Measurements from ENCODE around the gene PLXNC1. TPM values are rescaled to one million over a fixed set of nuclear protein-coding genes. Genes with fewer than 3 reads are reported as not detected.

PLXNC1 gene
- polyA plus RNA-seq, 1 experiment: 4.8 TPM

GRCh38 chr12:94179723-94180122 is 31.3 kb downstream of the PLXNC1 start:
- Histone ChIP-seq H3K27me3 (ENCODE audit: control insufficient read depth, insufficient read depth, low read length) (peaks cover 8% of the 10 kb centered on the region), H3K9me3 (ENCODE audit: control insufficient read depth, insufficient read depth, low read length) (peaks cover 4% of the 10 kb centered on the region; the same call in 1 of the 2 replicates), H3K4me3 (ENCODE audit: low read depth, low read length) (no peak overlapping the region), H3K27ac (ENCODE audit: low read depth, low read length) (no peak overlapping the region)
- no peak for DNase-seq (ENCODE audit: low read depth, low spot score)
- ChIA-PET POLR2A (no interaction called here), CTCF (no interaction called here)
- no peak for TF ChIP-seq CTCF (IDR thresholded peaks at IDR 0.05; ENCODE audit: low read depth, low read length)

GRCh38 chr12:94180558-94181296 is 32.4 kb downstream of the PLXNC1 start:
- ChIA-PET CTCF (no interaction called here), POLR2A (no interaction called here)
- TF ChIP-seq CTCF (IDR thresholded peaks at IDR 0.05; ENCODE audit: low read depth, low read length): no peak
- H3K27me3 ChIP-seq (ENCODE audit: control insufficient read depth, insufficient read depth, low read length): peaks cover 14% of the 10 kb centered on the region
- H3K9me3 ChIP-seq (ENCODE audit: control insufficient read depth, insufficient read depth, low read length): peaks cover 4% of the 10 kb centered on the region; the same call in 1 of the 2 replicates
- H3K27ac ChIP-seq (ENCODE audit: low read depth, low read length): no peak overlapping the region
- DNase-seq (ENCODE audit: low read depth, low spot score): no peak
- H3K4me3 ChIP-seq (ENCODE audit: low read depth, low read length): no peak overlapping the region

GRCh38 chr12:94182986-94183707 is 34.8 kb downstream of the PLXNC1 start:
- CTCF ChIA-PET: no interaction called here
- no peak for DNase-seq (ENCODE audit: low read depth, low spot score)
- no peak overlapping the region for H3K4me3 ChIP-seq (ENCODE audit: low read depth, low read length)
- H3K9me3 ChIP-seq (ENCODE audit: control insufficient read depth, insufficient read depth, low read length): peaks cover 6% of the 10 kb centered on the region
- peaks cover 21% of the 10 kb centered on the region for H3K27me3 ChIP-seq (ENCODE audit: control insufficient read depth, insufficient read depth, low read length)
- no peak for TF ChIP-seq CTCF (IDR thresholded peaks at IDR 0.05; ENCODE audit: low read depth, low read length)
- no peak overlapping the region for H3K27ac ChIP-seq (ENCODE audit: low read depth, low read length)
- POLR2A ChIA-PET: no interaction called here

- no peak for TF ChIP-seq CTCF (IDR thresholded peaks at IDR 0.05; ENCODE audit: low read depth, low read length)
- DNase-seq (ENCODE audit: low read depth, low spot score): no peak
- ChIA-PET POLR2A (no interaction called here), CTCF (interaction anchor here (0.6 kb wide), 1 partner anchor 207 kb away, joined by 3 read pairs; no protein-coding TSS in a partner anchor)
- Histone ChIP-seq H3K9me3 (ENCODE audit: control insufficient read depth, insufficient read depth, low read length) (peaks cover 3% of the 10 kb centered on the region; the same call in 1 of the 2 replicates), H3K27ac (ENCODE audit: low read depth, low read length) (no peak overlapping the region), H3K27me3 (ENCODE audit: control insufficient read depth, insufficient read depth, low read length) (peaks cover 21% of the 10 kb centered on the region), H3K4me3 (ENCODE audit: low read depth, low read length) (no peak overlapping the region)
These were observed 35.5 kb downstream of the PLXNC1 start for GRCh38 chr12:94183708-94184379.
